GM23248 (cell line): Measurements from ENCODE around the gene USP46.

Experiments
- EZH2 ChIP-seq: fragments of 200-600 bp; sonication (generic); IDR thresholded peaks from 2 replicates; pipeline ENCODE4 v1.6.1; 2018; ENCODE audit warnings: antibody characterized with exemption, mild to moderate bottlenecking; ENCODE audit not compliant: insufficient read depth, poor library complexity, severe bottlenecking
- EZH2phosphoT487 ChIP-seq: fragments of 200-600 bp; sonication (generic); IDR thresholded peaks from 2 replicates; pipeline ENCODE4 v1.6.1; 2018; ENCODE audit warnings: antibody characterized with exemption, moderate library complexity, mild to moderate bottlenecking, low read depth; ENCODE audit not compliant: insufficient read depth

GRCh38 chr4:52621567-52621966, 37.5 kb downstream of the USP46 start:
- no peak for TF ChIP-seq EZH2
- no peak for TF ChIP-seq EZH2phosphoT487
